ENCODE measurements around the gene ZNF48. TPM values are rescaled to one million over a fixed set of nuclear protein-coding genes. Genes with fewer than 3 reads are reported as not detected.
"Not testable (repeated sequence)": the region's sequence is repeated elsewhere in the genome, so short reads cannot be mapped to it uniquely, and the experiment has no call there.

The ZNF48 gene
- total and polyA plus RNA-seq, 8 donors: 3.9 to 33.6 (median 5.4) TPM

GRCh38 chr16:30382111-30382881, 12.9 kb upstream of the ZNF48 start, which contains the start of gene SEPTIN1:
Gene SEPTIN1 (minus strand): TSS chr16:30382561. CDS start chr16:30382542, 19 bp downstream.
- no peak for TF ChIP-seq EP300 (IDR thresholded peaks at IDR 0.05)
- no peak for TF ChIP-seq POLR2A (IDR thresholded peaks at IDR 0.05)
- no peak for TF ChIP-seq POLR2AphosphoS5 (IDR thresholded peaks at IDR 0.05)
- Histone ChIP-seq H3K9me3 (no peaks in the 10 kb centered on the region), H3K36me3 (no peaks in the 10 kb centered on the region), H3K4me3 (peak within 1 kb of the TSS in 3 of 4 donors; percentile 9 to 32 (median 17)), H3K27ac (peak within 1 kb of the TSS in 4 of 5 donors; percentile 9 to 60 (median 40)), H3K4me1 (peaks cover 13 to 28% (median 24%) of the 10 kb centered on the region in 4 donors), H3K27me3 (no peaks in the 10 kb centered on the region)
- peak in 1 of 2 donors; percentile 57 for DNase-seq
- WGBS, 5 donors: 42 to 65% (median 60%) methylated on average over 8 to 12 of the region's 12 CpGs
- intact Hi-C loops (cut with DNase I; ENCODE audit: low total_unique reads): no loop called here

- H3K9me3 ChIP-seq: no peaks in the 10 kb centered on the region
- H3K27me3 ChIP-seq: no peaks in the 10 kb centered on the region
- no peak overlapping the region for H3K27ac ChIP-seq
- intact Hi-C loops (cut with DNase I; ENCODE audit: low total_unique reads): no loop called here
- no peaks in the 10 kb centered on the region for H3K36me3 ChIP-seq
- H3K4me1 ChIP-seq: peaks cover 8 to 23% (median 20%) of the 10 kb centered on the region in 4 donors
- TF ChIP-seq POLR2AphosphoS5 (IDR thresholded peaks at IDR 0.05) (no peak), POLR2A (IDR thresholded peaks at IDR 0.05) (no peak), EP300 (IDR thresholded peaks at IDR 0.05) (no peak), CTCF (IDR thresholded peaks at IDR 0.05) (no peak)
- peak in 1 of 2 donors; percentile 44 for DNase-seq
- H3K4me3 ChIP-seq: no peak overlapping the region
- 30 to 68% (median 49%) methylated on average over 2 of the region's 2 CpGs for WGBS, 5 donors
These were observed 11.7 kb upstream of the ZNF48 start for GRCh38 chr16:30383521-30383920.

GRCh38 chr16:30394592-30395154, 547 bp upstream of the ZNF48 start:
- intact Hi-C loops (cut with DNase I; ENCODE audit: low total_unique reads): no loop called here

GRCh38 chr16:30395992-30396585, 869 bp downstream of the ZNF48 start:
- H3K27me3 ChIP-seq: no peaks in the 10 kb centered on the region
- WGBS, 5 donors: 6 to 13% (median 9%) methylated on average over 11 to 13 of the region's 13 CpGs
- peaks cover 11 to 21% (median 18%) of the 10 kb centered on the region in 4 donors for H3K36me3 ChIP-seq
- H3K9me3 ChIP-seq: no peaks in the 10 kb centered on the region
- TF ChIP-seq POLR2AphosphoS5 (IDR thresholded peaks at IDR 0.05) (no peak), EP300 (IDR thresholded peaks at IDR 0.05) (no peak), CTCF (IDR thresholded peaks at IDR 0.05) (no peak), POLR2A (IDR thresholded peaks at IDR 0.05) (no peak)
- intact Hi-C loops (cut with DNase I; ENCODE audit: low total_unique reads): no loop called here
- peak overlapping the region; percentile 81 to 96 (median 89) for H3K4me3 ChIP-seq
- peak overlapping the region; percentile 71 to 89 (median 83) for H3K27ac ChIP-seq
- H3K4me1 ChIP-seq: peaks cover 19 to 65% (median 37%) of the 10 kb centered on the region in 4 donors
- no peak for DNase-seq

More at GRCh38 chr16:30394592-30395154, 547 bp upstream of the ZNF48 start:
- H3K4me1 ChIP-seq: peaks cover 14 to 51% (median 28%) of the 10 kb centered on the region in 4 donors
- peak in 1 of 2 donors; percentile 48 for DNase-seq
- H3K9me3 ChIP-seq: no peaks in the 10 kb centered on the region
- peak overlapping the region; percentile 71 to 89 (median 83) for H3K27ac ChIP-seq
- peaks cover 11 to 21% (median 18%) of the 10 kb centered on the region in 4 donors for H3K36me3 ChIP-seq
- H3K4me3 ChIP-seq: peak overlapping the region; percentile 81 to 96 (median 89)
- H3K27me3 ChIP-seq: no peaks in the 10 kb centered on the region
- TF ChIP-seq POLR2A (IDR thresholded peaks at IDR 0.05) (no peak), POLR2AphosphoS5 (IDR thresholded peaks at IDR 0.05) (no peak), CTCF (IDR thresholded peaks at IDR 0.05) (no peak), EP300 (IDR thresholded peaks at IDR 0.05) (no peak)
- 4 to 8% (median 6%) methylated on average over 29 to 31 of the region's 31 CpGs for WGBS, 5 donors

GRCh38 chr16:30396627-30397026, 1.4 kb downstream of the ZNF48 start:
- H3K27me3 ChIP-seq; DNase-seq; intact Hi-C loops (cut with DNase I; ENCODE audit: low total_unique reads); H3K9me3 ChIP-seq: not testable (repeated sequence)
- Histone ChIP-seq H3K4me1 (peaks cover 19 to 69% (median 38%) of the 10 kb centered on the region in 4 donors), H3K27ac (peak overlapping the region in 1 of 5 donors; percentile 84), H3K4me3 (peak overlapping the region in 2 of 4 donors; percentile 92 to 96), H3K36me3 (peaks cover 11 to 21% (median 18%) of the 10 kb centered on the region in 4 donors)
- WGBS, 5 donors: 51 to 66% (median 60%) methylated on average over 4 of the region's 4 CpGs

Data from stomach (tissue), 9 donors.